Suprapubic skin (tissue), 4 donors: ENCODE measurements around the gene EGF.

Experiments
- EP300 ChIP-seq: sonication (generic); formaldehyde crosslinking; IDR thresholded peaks from one replicate; pipeline ENCODE4 v1.6.1; 2017; ENCODE audit warnings: antibody characterized with exemption
- POLR2A ChIP-seq, 2 donors: fragments of 450-650 bp; IDR thresholded peaks; one replicate each; pipeline ENCODE4 v1.6.1; 2017; ENCODE audit warnings: antibody characterized with exemption in 2 of 2, mild to moderate bottlenecking in 2 of 2, moderate library complexity in 2 of 2
- POLR2AphosphoS5 ChIP-seq, 3 donors: sonication (generic); formaldehyde crosslinking; IDR thresholded peaks; one replicate each; pipeline ENCODE4 v1.6.1; 2017; ENCODE audit warnings: antibody characterized with exemption in 3 of 3
- TF ChIP-seq, protein P1 (sequence below), 2 donors: fragments of 200-600 bp in 1 of 2; fragments of 450-650 bp in 1 of 2; sonication (generic) in 1 of 2; IDR thresholded peaks; one replicate each; pipeline ENCODE4 v1.5.1; 2016 to 2019; ENCODE audit warnings: antibody characterized with exemption in 2 of 2, mild to moderate bottlenecking in 1 of 2, moderate library complexity in 1 of 2

DNA sequence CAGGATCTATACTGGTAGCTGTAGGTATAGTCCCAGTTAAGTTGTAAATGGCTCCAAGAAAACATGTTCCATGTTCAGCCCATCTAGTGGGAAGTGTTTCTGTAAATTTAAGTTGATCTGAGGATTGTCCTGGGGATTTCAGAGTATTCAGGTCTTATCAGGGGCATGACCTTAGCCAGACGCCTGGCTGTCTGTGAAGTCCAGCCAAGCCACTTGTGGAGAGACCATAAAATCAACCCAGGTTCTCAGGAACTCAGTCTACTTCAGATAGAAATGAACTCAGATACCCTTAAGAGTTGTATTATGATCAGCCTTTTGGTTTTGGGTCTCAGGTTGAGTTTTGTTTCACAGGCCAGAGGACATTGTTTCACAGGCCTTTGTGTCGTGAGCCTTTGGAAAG, 95.9 kb downstream of the EGF start:
- TF ChIP-seq, protein P1, sequence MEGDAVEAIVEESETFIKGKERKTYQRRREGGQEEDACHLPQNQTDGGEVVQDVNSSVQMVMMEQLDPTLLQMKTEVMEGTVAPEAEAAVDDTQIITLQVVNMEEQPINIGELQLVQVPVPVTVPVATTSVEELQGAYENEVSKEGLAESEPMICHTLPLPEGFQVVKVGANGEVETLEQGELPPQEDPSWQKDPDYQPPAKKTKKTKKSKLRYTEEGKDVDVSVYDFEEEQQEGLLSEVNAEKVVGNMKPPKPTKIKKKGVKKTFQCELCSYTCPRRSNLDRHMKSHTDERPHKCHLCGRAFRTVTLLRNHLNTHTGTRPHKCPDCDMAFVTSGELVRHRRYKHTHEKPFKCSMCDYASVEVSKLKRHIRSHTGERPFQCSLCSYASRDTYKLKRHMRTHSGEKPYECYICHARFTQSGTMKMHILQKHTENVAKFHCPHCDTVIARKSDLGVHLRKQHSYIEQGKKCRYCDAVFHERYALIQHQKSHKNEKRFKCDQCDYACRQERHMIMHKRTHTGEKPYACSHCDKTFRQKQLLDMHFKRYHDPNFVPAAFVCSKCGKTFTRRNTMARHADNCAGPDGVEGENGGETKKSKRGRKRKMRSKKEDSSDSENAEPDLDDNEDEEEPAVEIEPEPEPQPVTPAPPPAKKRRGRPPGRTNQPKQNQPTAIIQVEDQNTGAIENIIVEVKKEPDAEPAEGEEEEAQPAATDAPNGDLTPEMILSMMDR (IDR thresholded peaks at IDR 0.05) = no peak
- no peak for TF ChIP-seq POLR2A (IDR thresholded peaks at IDR 0.05)
- no peak for TF ChIP-seq POLR2AphosphoS5 (IDR thresholded peaks at IDR 0.05)
- no peak for TF ChIP-seq EP300
